GM12873 (cell line): ENCODE results near the gene USP47.

Experiments
- CTCF ChIP-seq: IDR thresholded peaks from 2 replicates; pipeline ENCODE4 v1.5.1; 2012; ENCODE audit warnings: low read depth, mild to moderate bottlenecking, moderate library complexity, low read length, control low read depth; ENCODE audit not compliant: insufficient read depth; ENCODE audit errors: missing control alignments

The USP47 gene

GRCh38 chr11:12005476-12005875 lies 163.7 kb downstream of the USP47 start:
- no peak for TF ChIP-seq CTCF

- TF ChIP-seq CTCF = no peak
Measured at GRCh38 chr11:12006552-12007229, 164.9 kb downstream of the USP47 start.

- TF ChIP-seq CTCF = no peak
Measured at GRCh38 chr11:12007230-12007593, 165.4 kb downstream of the USP47 start.

GRCh38 chr11:12007769-12008737 lies 166.3 kb downstream of the USP47 start, which contains the start of gene DKK3:
Gene DKK3 (minus strand): TSS chr11:12008626. CDS start chr11:12008582, 44 bp downstream.
- TF ChIP-seq CTCF = no peak
